GM08714 (cell line): ENCODE data around the gene LMAN2.
"Not testable (repeated sequence)": the region's sequence is repeated elsewhere in the genome, so short reads cannot be mapped to it uniquely, and the experiment has no call there.

Experiments used
- H3K4me3 ChIP-seq: fragments of 200-500 bp; sonication (Bioruptor generic); 2 replicates; pipeline ENCODE4 v1.5.1; 2014; ENCODE audit warnings: mild to moderate bottlenecking, low read length, inconsistent platforms
- ZNF274 ChIP-seq: IDR thresholded peaks from 2 replicates; pipeline ENCODE4 v1.6.1; 2012; ENCODE audit warnings: mild to moderate bottlenecking, low read depth, low read length

Gene LMAN2

DNA sequence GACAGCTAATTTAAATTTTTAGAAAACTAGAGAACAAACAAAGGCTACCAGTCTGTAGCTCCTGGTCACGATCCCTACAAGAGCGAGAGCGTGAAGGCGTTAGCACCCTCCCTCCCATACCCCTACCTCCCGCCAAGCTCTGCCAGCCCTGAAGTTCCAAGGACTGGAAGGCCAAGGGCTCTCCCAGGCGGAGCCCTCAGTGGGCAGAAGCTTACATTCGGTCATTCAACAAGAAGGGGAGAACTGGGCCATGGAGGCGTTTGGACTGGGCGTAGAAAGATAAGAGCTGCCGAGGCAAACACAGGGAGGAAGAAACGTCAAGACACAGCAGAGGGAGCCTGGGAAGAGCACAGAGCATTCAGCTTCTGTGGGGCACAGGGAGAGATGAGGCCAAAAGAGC, 42.7 kb downstream of the LMAN2 start:
- no peak overlapping the region for H3K4me3 ChIP-seq
- no peak for TF ChIP-seq ZNF274

DNA sequence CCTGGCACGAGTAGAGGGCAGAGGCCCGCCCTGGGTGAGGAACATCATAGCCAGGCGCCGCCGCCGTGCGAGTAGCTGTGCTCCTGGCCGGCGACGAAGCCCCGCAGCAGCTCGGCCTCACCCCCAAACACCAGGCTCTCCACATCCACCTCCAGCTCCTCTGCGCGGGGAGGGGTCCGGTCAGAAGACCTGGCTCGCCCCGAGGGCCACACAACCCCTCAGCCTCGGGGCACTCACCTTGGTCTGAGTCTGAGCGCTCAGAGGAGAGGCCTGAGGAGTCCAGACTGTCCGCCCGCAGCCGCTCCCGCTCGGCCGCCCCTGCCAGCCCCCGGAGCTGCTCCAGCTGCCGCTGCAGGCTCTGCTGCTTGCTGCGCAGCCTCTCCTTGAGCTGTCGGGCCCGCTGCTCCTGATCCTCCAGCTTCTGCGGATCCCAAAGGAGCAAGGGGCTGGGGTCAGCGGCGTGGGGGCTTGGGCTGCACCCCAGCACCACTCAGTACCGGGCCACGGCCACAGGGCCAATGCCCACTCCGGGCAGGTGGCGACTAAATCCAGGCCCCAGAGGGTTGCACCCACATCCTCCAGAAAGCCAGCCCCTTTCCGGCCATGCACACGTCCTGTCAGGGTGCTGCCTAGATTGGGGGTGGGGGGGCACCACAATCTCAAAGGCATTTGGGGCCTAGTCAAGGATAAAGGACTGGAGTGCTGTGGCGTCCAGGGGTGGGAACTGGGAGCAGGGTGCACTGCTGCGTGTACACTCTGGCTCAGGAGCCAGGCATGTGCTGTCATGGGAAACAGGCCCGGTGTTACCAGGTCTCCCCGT, 43.7 kb downstream of the LMAN2 start:
- H3K4me3 ChIP-seq = no peak overlapping the region
- TF ChIP-seq ZNF274 = no peak

DNA sequence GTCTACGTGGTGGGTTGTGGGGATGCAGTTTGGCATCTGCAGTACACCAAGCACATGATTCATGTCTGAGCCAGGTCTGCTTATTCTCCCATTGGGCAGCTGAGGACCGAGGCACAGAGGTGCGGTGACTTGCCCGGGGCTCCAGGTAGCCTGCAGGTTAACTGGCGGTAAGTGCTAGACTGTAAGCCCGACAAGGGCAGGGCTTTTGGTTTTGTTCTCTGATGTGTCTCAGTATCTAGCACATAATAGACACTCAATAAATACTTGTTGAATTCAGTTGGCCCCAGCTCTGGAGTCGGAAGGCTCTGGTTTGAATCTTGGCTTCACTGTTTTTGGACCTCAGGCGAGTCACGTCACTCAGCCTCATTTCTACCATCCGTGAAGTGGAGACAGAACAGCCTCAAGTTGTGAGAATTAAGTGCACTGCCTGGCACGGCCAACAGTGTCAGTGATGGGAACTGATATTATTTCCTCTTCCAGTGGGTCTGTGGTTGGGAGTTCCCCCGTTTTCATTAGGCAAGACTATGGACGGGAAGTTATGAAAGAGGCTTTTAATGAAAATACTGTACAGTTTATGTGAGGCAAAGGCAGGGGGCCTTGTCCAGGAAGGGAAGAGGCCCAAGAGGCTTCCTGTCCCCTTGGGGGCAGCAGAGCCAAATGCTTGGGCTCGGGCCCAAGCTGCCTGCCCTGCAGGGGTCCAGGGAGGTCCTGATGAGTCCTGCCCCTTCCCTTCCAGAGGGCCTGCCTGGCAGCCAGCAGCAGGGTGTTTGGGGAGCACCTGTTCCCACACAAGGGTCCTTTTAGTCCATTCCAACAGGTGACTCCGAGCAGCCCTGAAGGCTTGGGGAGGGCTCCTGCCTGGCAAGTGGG, 44.6 kb downstream of the LMAN2 start:
- H3K4me3 ChIP-seq = no peak overlapping the region
- TF ChIP-seq ZNF274 = no peak

DNA sequence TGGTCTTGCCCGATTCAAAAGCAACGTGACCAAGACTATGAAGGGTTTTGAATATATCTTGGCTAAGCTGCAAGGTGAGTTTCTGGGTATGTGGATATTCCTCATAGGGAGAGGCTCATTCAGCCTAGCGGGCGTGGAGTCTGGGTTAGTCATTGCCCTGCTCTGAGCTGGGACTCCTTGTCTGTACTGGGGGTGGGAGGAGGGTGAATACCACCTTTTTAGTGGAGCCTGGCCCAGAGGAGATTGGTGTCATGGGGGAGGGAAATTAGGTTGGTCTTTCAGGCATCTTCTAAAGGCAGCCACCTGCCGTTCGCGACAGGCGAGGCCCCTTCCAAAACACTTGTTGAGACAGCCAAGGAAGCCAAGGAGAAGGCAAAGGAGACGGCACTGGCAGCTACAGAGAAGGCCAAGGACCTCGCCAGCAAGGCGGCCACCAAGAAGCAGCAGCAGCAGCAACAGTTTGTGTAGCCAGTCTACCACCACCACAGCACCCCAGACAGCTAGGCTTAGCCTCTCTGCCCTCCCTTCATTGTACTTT, 45.3 kb downstream of the LMAN2 start:
- H3K4me3 ChIP-seq = not testable (repeated sequence)

DNA sequence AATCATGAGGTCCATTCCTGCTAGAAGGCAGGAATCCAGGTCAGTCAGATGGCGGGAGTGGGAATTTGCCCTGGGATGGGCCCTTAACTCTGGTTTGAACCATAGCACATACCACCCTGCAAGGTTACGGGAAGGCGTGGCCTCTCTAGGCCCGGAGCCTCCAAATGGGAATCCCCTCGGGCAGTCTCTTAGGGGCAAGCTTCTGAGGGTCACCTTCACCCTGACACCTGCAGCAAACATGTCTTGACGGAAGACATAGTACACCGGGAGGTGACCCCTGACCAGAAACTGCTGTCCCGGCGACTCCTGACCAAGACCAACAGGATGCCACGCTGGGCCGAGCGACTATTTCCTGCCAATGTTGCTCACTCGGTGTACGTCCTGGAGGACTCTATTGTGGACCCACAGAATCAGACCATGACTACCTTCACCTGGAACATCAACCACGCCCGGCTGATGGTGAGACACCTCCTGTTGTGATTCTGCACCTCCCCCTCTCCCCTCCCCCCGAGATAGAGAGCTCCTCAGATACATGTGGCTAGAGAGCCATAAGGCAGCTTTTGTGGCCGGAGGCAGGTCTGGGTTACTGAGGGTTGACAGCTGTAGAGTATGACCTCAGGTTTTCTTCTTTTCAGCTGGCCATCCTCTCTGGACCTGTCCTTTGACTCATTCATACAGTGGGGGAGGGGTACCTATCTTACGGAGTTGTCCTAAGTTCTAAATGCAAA, 46.9 kb downstream of the LMAN2 start:
- no peak for TF ChIP-seq ZNF274
- peak overlapping the region; percentile 73 for H3K4me3 ChIP-seq

DNA sequence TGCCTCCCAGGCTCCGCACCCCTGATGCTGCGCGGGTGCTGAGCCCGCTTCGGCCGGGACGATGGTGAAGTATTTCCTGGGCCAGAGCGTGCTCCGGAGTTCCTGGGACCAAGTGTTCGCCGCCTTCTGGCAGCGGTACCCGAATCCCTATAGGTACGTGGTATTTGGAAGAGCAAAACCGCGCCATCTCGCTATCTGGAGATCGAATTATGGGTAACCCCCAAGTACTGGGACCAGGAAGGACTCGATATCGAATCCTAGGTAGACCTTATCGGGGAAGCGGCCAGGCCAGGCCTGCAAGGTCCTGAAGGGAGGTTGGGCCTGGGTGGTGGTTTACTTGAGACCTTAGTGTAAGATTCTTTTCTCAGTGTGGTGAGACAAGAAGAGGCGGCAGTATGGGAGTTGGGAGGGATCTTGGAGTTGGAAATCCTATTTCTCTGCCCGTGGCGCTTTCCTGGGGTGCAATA, 47.5 kb downstream of the LMAN2 start:
- TF ChIP-seq ZNF274 = no peak
- H3K4me3 ChIP-seq = peak overlapping the region; percentile 73

DNA sequence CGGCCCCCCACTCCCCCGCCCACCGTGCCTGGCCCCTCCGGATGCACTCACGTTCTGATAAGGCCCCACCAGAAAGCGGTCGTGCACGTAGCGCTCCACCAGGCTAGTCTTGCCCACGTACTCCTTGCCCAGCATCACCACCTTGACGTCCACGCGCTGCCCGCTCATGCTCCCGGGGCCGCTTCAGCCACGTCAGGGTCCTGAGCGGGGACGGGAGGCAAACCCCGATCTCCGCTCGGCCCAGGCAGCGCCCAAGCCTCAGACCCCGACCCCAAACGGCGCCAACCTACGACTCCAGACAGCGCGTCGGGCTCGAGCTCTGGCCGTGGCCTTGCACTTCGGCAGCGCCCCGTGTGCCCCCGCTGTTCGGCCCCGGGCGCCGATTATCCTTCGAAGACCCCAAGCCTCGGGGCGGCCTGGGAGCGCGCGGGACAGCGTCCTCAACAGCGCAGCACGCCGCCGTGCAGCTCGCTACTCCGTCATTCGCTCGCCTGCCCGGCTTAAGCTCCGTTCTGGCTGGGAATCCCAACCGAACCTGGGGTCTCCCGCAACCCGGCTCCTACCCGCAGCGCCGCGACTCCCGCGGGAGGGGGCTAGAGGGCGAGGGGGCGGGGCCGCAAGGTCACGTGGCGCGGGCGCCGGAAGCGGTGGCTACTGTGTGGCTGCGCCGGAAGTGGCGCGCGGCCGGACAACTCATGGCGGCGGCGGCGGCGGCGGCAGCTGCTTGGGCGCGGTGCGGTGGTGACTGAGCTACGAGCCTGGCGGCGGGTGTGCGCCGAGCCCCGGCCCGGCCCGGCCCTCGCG, 48.1 kb downstream of the LMAN2 start, which contains the start of the genes PRELID1 and RAB24:
TSS of gene PRELID1 (plus strand) at position 679 of the 804 bp plus-strand sequence. CDS start 187 bp downstream, outside the sequence.
TSS of gene RAB24 (minus strand) at position 599 of the 804 bp plus-strand sequence. CDS start at position 168, 431 bp downstream.
- peak within 1 kb of the TSS; percentile 73 for H3K4me3 ChIP-seq
- no peak for TF ChIP-seq ZNF274

DNA sequence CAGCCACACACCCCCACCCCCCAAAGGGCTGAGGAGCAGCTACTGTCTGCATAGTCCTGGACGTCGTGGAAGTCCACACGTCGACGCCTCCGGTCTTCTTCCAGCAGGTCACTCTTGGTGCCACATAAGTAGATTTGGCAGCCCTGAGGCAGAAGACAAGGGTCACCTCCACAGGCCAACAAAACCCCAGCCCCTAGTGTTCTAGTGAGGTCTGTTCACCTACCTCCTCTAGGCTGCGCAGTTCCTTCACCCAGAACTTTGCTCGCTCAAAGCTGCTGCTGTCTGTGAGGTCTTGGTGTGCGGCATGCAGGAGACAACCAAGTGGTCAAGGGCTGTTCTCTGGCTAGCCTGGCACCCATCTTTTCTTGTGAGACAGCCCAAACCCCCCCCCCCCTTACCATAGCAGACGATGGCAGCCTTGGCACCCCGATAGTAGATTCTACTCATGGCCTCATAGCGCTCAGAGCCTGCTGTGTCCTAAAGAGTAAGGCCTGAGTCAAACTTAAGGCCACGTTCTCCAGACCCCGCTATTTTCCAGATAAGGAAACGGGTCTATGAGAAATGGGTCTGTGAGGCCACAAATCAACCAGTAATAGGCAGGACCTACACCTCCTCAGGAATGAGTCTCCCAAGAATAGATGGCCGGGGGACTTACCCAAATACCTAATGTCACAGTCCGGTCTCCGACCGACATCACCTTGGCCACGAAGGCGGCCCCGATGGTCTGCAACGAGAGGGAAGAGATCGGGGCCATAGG, 48.9 kb downstream of the LMAN2 start:
- TF ChIP-seq ZNF274 = no peak
- peak overlapping the region; percentile 73 for H3K4me3 ChIP-seq

DNA sequence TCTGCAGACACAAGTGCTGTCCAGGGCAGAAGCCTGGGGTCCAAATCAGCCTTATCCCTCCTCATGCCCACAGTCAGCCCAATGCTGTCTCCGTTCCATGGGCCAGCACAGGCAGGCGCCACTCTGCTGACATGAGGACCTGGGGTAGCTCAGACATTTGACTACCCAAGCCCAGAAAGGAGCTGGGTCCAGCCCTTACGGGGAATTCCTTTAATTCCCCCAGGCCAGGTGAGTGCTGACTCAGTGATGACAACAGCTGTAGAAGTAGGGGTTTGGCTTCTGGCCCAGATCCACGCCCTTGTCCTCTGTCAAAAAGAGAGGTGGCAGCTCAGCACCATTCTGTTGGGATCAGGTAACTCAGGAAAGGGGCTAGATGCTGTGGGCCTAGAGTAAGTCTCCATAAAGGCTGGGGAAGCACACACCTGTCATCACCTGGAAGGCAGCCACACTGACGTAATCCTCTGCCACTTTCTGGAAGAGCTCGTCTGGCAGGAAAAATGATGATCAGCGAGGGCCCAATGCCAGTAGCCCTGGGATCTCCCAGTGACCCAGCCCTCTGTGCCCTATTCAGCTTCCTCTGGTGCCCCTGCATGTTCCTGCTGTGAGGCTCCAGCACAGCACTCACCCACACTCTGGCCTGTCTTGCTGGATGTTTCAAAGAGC, 49.8 kb downstream of the LMAN2 start:
- no peak for TF ChIP-seq ZNF274
- no peak overlapping the region; the same call in 1 of the 2 replicates for H3K4me3 ChIP-seq

DNA sequence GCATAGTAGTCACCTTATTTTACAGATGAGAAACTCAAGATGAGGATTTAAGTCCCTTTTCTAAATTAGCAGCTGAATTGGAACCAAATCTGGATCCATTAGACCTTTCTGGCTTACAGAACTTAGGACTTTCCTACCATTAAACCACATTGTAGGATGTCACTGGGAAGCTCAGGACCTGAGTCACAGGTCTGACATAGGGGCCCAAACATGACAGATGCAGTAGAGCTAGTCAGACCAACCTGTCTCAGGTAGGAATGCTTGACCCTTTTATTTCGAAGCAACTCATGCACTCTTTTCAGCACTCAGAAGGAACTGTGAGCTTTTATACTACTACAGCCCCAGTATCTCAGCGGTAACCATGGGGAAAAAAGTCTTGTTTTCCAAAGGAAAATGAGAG, 50.5 kb downstream of the LMAN2 start:
- H3K4me3 ChIP-seq = no peak overlapping the region; the same call in 1 of the 2 replicates
- no peak for TF ChIP-seq ZNF274

DNA sequence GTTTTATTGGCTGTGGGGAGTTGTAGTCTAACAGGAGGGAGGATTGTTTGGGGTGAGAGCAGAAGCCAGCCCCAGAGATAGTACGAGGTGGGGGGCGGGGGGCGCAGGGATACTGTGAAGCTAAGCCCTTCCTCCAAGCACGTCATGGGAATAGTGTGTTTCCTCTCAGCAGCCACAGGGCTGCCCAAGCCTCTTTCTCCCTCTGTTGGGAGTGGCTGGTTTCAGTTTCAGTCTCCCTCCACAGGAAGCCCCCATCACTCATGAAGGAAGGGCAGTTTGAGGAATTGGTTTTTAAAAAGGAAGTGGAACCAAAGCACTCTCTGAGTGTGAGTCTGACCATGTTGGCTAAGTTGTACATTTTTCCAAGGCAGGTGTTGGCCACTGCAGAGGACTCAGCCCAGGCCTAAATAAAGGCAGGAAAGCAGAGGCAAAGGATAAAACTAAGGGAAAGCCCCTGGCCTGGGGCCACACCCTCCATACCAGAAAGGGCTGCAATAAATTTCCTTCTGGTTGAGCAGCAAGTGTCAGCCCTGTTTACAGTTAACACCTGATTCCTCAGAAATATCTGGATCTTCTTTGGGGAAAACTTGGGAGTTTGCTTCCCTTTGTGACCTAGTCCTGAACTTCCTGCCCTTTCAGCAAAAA, 51.1 kb downstream of the LMAN2 start:
- H3K4me3 ChIP-seq = no peak overlapping the region; the same call in 1 of the 2 replicates
- no peak for TF ChIP-seq ZNF274

DNA sequence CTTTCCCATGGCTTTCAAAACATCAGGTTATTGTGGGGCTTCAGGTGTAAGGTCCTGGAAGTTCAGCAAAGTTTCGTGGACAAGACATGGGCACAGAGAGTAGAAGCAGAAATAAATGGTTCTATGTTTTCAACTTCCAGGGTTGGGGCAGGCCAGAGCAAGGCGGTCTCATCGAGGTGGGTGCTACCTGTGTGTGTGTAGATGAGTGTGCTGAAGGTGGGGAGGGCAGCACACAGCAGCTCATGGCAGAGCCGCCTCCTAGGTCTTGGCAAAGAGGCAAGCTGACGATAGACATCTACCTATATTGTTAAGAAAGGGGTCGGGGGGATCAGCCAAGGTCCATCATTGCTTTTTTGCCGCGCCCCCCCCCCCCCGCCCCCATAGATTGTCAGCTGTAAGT, 51.8 kb downstream of the LMAN2 start:
- no peak for TF ChIP-seq ZNF274
- no peak overlapping the region for H3K4me3 ChIP-seq
